ENCODE data around the gene TAS2R60.
"Not testable (repeated sequence)": the region's sequence is repeated elsewhere in the genome, so short reads cannot be mapped to it uniquely, and the experiment has no call there.

TAS2R60 gene

GRCh38 chr7:143444063-143444782 lies 970 bp downstream of the TAS2R60 start:
- no peak for DNase-seq (ENCODE audit: low read depth in 3 of 3)

GRCh38 chr7:143444785-143445184 lies 1.5 kb downstream of the TAS2R60 start:
- DNase-seq (ENCODE audit: low read depth in 3 of 3), result no peak

DNA sequence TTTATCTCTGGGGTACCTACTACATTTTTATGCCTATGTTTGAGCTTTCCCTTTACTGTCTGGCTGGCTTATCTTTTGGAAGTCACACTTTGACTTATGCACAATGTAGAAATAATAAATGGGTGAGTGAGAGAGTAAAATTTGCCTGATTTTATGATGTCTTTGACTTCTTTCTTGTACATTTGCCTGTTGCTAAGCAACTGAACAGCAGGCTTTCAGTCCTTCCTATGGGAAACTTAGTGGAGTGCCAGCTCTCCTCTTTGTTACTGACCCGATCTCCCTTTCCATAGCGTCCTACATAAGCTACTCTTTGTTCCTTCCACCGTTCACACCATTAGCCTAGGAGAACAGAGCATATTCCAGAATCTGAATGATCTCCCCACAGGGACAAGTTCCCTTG lies 4.2 kb downstream of the TAS2R60 start:
- no peak for DNase-seq (ENCODE audit: low read depth in 3 of 3)

DNA sequence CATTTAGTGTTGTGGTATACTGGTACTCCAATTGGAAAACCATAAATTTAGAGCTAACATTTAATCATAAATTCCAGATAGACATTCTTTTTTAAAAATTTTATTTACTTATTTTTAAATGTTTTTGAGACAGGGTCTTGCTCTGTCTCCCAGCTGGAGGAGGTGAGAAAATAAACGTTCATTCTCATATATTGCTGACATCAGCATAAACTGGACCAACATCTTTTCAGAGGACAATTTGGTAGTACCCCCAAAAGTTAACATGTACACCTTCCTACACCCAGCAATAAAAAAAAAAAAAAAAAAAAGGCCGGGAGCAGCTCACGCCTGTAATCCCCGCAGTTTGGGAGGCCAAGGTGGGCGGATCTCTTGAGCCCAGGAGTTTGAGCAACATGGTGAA lies 5.2 kb downstream of the TAS2R60 start:
- DNase-seq (ENCODE audit: low read depth in 3 of 3), result no peak

- no peak for DNase-seq (ENCODE audit: low read depth in 3 of 3)
Observed at GRCh38 chr7:143449793-143450192, 6.5 kb downstream of the TAS2R60 start.

- DNase-seq (ENCODE audit: low read depth in 3 of 3), result no peak
Observed at GRCh38 chr7:143451122-143451521, 7.9 kb downstream of the TAS2R60 start.

DNA sequence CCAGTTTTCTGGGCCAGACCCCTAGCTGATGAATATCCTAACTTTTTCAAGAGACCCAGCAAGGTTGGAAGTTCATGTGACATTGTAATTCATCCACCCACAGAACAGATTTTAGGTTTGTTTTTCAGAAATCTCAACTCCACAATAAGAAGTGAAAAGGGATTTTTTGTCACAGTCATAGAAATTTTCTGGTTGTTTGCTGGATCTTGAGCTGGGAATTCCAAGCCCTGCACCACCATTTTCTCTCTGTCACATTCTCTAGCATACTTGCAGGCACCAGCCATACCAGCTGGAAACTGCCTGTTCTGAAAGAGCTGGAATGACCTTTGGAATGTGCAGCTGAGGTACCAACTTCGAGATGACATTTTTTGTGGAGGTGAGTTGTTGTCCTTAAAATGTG lies 8.5 kb downstream of the TAS2R60 start:
- DNase-seq (ENCODE audit: low read depth in 3 of 3), result no peak

GRCh38 chr7:143452495-143452894 lies 9.2 kb downstream of the TAS2R60 start:
- no peak for DNase-seq (ENCODE audit: low read depth in 3 of 3)

DNA sequence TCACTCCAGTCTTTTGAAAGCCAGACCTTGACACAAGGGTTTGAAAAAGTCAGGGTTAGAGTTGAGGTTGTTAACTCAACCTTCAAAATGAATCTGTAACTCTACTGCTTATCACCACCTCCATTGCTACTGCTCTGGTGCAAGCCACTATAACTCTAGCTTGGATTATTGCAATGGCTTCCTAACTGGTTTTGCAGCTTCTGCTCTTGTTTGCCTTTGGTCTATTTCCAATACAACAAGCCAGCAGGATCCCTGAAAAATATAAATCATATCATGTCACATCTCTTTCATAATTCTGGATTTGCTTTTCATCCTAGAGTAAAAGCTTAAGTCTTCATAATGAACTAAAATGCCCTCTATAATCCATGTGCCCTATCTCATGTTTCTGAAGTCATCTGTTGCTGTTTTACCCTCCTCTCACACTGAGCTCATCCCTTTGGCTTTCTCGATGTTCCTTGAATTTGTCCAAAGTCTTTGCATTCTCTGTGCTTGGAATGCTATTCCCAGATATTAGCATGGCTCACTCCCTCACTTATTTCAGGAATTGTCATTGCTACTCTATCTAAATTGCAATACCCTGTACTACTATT lies 10.9 kb downstream of the TAS2R60 start:
- DNase-seq (ENCODE audit: low read depth in 3 of 3), result no peak

GRCh38 chr7:143455491-143455890 lies 12.2 kb downstream of the TAS2R60 start:
- DNase-seq (ENCODE audit: low read depth in 3 of 3), result no peak

DNA sequence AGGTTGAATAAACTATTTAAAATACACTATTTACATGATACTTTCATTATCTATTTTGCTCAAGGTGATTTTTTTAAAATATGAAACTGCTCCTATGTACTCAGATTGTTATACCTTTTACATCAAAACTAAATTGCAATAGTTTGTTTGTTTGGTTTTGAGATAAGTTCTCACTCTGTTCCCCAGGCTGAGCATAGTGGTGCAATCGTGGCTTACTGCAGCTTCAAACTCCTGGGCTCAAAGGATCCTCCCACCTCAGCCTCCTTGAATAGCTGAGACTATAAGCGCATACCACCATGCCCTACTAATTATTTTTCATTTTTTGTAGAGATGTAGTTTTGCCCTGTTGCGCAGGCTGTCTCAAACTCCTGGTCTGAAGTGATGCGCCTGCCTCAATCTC lies 12.7 kb downstream of the TAS2R60 start:
- DNase-seq (ENCODE audit: low read depth in 3 of 3), result no peak

GRCh38 chr7:143456992-143457793 lies 13.9 kb downstream of the TAS2R60 start:
- no peak for DNase-seq (ENCODE audit: low read depth in 3 of 3)

DNA sequence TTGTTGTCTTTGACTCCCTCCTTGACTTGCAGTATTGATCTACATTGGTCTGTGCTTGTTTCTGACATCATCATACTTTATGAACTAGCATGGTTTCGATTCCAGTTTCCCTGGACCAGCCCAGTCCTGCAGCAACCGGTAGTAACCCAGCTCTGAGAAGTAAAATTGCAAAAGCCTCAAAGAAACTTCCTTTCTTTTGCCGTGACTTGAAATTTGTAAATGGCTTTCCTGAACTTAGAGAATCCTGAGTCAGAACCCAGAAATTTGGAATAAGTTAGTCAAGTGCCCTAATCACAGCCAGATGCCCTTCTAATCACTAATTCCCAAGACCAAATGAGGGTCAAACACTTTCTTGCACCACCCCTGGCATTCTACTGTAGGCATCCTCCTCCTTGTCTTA lies 15.0 kb downstream of the TAS2R60 start:
- DNase-seq (ENCODE audit: low read depth in 3 of 3), result no peak

DNA sequence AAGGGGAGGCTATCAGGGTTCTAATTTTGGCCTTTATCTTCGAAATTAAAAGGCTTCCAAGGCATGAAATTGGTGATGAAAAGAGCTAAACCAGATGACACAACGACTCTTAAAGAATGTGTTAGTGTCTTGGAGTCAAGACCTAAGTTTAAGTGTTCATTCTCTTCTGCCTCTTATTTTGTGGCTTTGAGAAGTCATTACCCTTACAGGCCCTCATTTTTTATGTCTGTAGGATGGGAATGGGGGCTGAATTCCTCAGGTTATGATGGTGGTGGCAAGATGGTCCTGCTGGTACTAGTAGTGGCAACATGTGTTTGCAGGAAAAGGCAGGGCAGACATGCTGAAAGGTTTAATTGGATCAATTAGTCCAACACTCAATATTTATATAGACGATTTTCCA lies 15.4 kb downstream of the TAS2R60 start:
- no peak for DNase-seq (ENCODE audit: low read depth in 3 of 3)

- DNase-seq (ENCODE audit: low read depth in 3 of 3), result no peak
Observed at GRCh38 chr7:143459359-143459758, 16.1 kb downstream of the TAS2R60 start.

- DNase-seq (ENCODE audit: low read depth in 3 of 3), result no peak
Observed at GRCh38 chr7:143460271-143460979, 17.2 kb downstream of the TAS2R60 start.

DNA sequence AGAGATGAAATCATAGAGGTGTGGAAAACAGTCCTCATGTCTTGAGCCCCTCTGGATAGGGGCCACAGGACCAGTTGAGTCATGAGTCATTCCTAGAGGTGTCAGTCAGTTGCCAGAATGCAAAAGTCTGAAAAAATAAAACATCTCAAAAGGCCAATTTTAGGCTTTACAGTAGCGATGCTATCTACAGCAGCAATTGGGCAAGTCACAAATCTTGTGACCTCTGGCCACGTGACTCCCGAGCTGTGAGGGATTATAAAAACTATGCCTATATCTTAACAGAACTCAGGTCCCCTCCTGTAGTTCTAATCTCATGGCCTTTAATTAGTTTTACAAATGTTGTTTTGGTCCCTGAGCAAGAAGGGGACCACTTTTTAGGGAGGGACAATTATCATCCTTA lies 18.8 kb downstream of the TAS2R60 start:
- DNase-seq (ENCODE audit: low read depth in 3 of 3), result no peak

GRCh38 chr7:143463556-143463955 lies 20.3 kb downstream of the TAS2R60 start:
- no peak for DNase-seq (ENCODE audit: low read depth in 3 of 3)

DNA sequence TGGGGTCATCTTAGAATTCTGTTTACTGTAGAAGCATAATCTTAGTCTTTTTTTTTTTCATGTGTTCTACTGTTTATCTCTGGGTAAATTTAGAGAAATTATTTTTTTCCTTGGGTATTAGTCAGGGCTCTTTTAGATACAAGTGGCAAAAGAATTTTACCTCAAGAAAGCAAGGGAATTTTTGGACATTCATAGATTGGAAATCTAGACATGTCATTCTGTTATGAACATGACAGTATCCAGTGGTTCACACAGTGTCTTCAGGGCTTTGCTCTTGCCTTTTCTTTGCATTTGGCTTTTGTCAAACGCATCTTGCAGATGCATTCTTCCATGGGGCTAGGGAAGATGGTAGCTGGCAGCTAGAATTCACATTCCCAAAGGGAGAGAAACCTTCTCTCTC lies 20.7 kb downstream of the TAS2R60 start:
- DNase-seq (ENCODE audit: low read depth in 3 of 3), result no peak

DNA sequence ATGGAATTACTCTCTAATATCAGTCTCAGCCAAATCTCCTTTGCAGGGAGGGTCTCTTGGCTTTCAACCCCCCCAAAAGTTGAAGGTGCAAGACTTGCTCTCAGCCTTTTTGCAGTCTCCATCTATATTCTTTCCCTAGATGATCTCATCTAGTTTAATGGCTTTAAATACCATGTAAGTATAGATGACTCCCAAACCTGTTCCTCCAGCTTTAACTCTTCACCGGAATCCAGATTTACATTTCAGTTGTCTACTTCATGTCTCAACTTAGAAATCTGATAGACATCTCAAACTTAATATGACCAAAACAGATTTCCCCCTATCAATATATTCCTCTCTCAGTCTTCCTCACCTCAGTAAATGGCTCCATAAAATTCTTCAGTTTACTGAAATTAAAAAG lies 24.5 kb downstream of the TAS2R60 start:
- no peak for DNase-seq (ENCODE audit: low read depth in 3 of 3)

GRCh38 chr7:143472071-143472689 lies 28.9 kb downstream of the TAS2R60 start:
- DNase-seq (ENCODE audit: low read depth in 3 of 3), result not testable (repeated sequence)

Measured in stimulated activated CD4-positive, alpha-beta T cell treated with anti-CD3 and anti-CD28 coated beads, TNF-alpha, amount 100 ng/mL, for 4 hours (primary cell).